ENCODE data around the gene PLD3.

PLD3 gene

GRCh38 chr19:40396886-40397567 lies 48.5 kb downstream of the PLD3 start:
- no peak for TF ChIP-seq GATA2 (IDR thresholded peaks at IDR 0.05; ENCODE audit: low read depth, low read length)
- TF ChIP-seq GATA3 (IDR thresholded peaks at IDR 0.05; ENCODE audit: low read depth, low read length), result no peak

- TF ChIP-seq GATA2 (IDR thresholded peaks at IDR 0.05; ENCODE audit: low read depth, low read length) (no peak), GATA3 (IDR thresholded peaks at IDR 0.05; ENCODE audit: low read depth, low read length) (no peak)
Measured at GRCh38 chr19:40397568-40397906, 49.0 kb downstream of the PLD3 start.

GRCh38 chr19:40398417-40399131 lies 50.1 kb downstream of the PLD3 start:
- TF ChIP-seq GATA3 (IDR thresholded peaks at IDR 0.05; ENCODE audit: low read depth, low read length) (no peak), GATA2 (IDR thresholded peaks at IDR 0.05; ENCODE audit: low read depth, low read length) (no peak)

- TF ChIP-seq GATA2 (IDR thresholded peaks at IDR 0.05; ENCODE audit: low read depth, low read length), result no peak
- no peak for TF ChIP-seq GATA3 (IDR thresholded peaks at IDR 0.05; ENCODE audit: low read depth, low read length)
Measured at GRCh38 chr19:40400559-40400958, 52.1 kb downstream of the PLD3 start.

- TF ChIP-seq GATA2 (IDR thresholded peaks at IDR 0.05; ENCODE audit: low read depth, low read length) (no peak), GATA3 (IDR thresholded peaks at IDR 0.05; ENCODE audit: low read depth, low read length) (no peak)
Measured at GRCh38 chr19:40403262-40403984, 54.9 kb downstream of the PLD3 start.

- TF ChIP-seq GATA2 (IDR thresholded peaks at IDR 0.05; ENCODE audit: low read depth, low read length), result no peak
- no peak for TF ChIP-seq GATA3 (IDR thresholded peaks at IDR 0.05; ENCODE audit: low read depth, low read length)
Measured at GRCh38 chr19:40407714-40408597, 59.5 kb downstream of the PLD3 start.

- no peak for TF ChIP-seq GATA2 (IDR thresholded peaks at IDR 0.05; ENCODE audit: low read depth, low read length)
Measured at GRCh38 chr19:40410030-40410389, 61.5 kb downstream of the PLD3 start.

GRCh38 chr19:40411125-40411842 lies 62.8 kb downstream of the PLD3 start:
- no peak for TF ChIP-seq GATA3 (IDR thresholded peaks at IDR 0.05; ENCODE audit: low read depth, low read length)
- no peak for TF ChIP-seq GATA2 (IDR thresholded peaks at IDR 0.05; ENCODE audit: low read depth, low read length)

- no peak for TF ChIP-seq GATA3 (IDR thresholded peaks at IDR 0.05; ENCODE audit: low read depth, low read length)
- no peak for TF ChIP-seq GATA2 (IDR thresholded peaks at IDR 0.05; ENCODE audit: low read depth, low read length)
Measured at GRCh38 chr19:40411958-40412499, 63.5 kb downstream of the PLD3 start.

- no peak for TF ChIP-seq GATA3 (IDR thresholded peaks at IDR 0.05; ENCODE audit: low read depth, low read length)
- no peak for TF ChIP-seq GATA2 (IDR thresholded peaks at IDR 0.05; ENCODE audit: low read depth, low read length)
Measured at GRCh38 chr19:40412866-40413265, 64.4 kb downstream of the PLD3 start.

GRCh38 chr19:40413291-40413845 lies 64.9 kb downstream of the PLD3 start, which contains the start of gene PRX:
Gene PRX, minus strand, starts transcription at chr19:40413378. Its CDS starts 5,446 bp downstream, at chr19:40407932.
- no peak for TF ChIP-seq GATA2 (IDR thresholded peaks at IDR 0.05; ENCODE audit: low read depth, low read length)
- no peak for TF ChIP-seq GATA3 (IDR thresholded peaks at IDR 0.05; ENCODE audit: low read depth, low read length)

- TF ChIP-seq GATA2 (IDR thresholded peaks at IDR 0.05; ENCODE audit: low read depth, low read length), result no peak
- TF ChIP-seq GATA3 (IDR thresholded peaks at IDR 0.05; ENCODE audit: low read depth, low read length), result no peak
Measured at GRCh38 chr19:40414542-40415535, 66.3 kb downstream of the PLD3 start.
